DMS153 treated with DMSO at 0.1 percent for 48 hours (cell line): ENCODE measurements around the gene ITGA11.
A peak's percentile ranks its signal among the peaks of the same experiment; 100 is the strongest.

Experiments used
- DNase-seq: peaks from one replicate; lab custom pipeline; 2025; ENCODE audit not compliant: unreplicated experiment; lab: John Stamatoyannopoulos, UW

Gene ITGA11

DNA sequence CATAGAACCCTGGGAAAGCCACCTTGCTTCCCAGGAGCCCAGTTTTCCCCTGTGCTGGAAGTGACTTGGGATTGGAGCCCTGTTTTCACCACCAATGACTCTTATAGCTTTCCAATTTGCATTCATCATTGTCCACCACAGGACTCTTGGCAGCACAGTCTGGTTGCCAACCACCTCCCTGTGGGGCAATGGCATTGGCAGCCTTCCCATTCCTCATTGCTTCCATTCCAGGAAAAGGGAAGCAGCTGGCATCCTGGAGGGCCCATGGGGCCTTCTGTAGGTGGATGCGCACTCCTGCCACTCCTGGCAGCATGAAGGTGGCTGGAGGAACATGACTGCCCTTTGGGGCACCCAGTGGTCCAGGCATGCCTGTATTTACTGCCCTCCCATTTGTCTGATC, 96.7 kb downstream of the ITGA11 start:
- DNase-seq = peak; percentile 1

- no peak for DNase-seq
Measured at GRCh38 chr15:68334661-68335124, 97.3 kb downstream of the ITGA11 start.

DNA sequence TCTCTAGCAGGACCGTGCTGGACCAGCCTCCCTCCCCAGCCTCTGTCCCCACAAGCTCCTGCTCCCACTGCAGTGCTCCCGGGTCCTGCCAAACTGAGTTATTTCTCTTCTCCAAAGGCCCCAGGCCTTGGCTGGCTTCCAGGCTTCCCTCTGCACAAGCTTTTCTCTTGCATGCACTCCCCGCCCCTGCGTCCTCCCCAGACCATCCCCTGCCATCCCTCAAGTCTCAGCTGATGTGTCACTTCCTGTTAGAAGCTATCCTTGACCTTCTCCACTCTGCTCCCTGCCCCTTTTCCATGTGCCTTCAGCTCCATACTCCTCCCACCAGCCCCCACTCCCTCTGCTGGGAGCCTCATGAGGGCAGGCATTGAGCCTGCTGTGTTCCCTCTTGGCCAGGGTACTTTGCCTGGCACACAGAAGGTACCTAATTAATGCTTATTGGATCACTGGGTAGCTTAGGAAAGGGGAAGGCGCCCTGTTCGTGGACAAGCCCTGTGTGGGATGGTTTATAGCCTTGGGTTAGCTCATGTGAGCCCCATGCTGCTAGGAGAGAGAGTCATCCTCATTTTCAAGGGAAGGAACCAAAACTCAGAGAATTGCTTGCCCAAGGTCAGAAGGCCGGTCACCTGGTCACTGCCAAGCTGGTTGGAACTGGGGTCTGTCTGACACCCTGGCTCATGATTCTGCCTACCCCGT, 98.0 kb downstream of the ITGA11 start:
- DNase-seq = no peak

DNA sequence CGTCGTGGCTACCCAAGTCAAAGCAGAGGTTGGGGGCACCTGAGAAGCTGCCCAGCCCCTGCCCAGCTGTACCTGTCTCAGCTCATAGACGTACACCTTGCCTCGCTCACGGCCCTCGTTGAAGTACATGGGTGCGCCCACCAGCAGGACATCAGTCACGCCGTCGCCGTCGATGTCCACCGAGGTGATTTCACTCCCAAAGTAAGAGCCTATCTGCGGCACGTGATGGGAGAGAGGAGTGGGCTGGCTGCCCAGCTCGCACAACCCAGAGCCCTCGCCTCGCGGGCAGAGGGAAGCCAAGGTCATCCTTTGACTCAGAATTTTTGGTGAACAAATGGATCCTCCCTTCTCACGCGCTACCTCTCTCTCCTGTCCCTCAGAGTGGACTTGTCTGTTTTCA, 99.7 kb downstream of the ITGA11 start:
- no peak for DNase-seq

DNA sequence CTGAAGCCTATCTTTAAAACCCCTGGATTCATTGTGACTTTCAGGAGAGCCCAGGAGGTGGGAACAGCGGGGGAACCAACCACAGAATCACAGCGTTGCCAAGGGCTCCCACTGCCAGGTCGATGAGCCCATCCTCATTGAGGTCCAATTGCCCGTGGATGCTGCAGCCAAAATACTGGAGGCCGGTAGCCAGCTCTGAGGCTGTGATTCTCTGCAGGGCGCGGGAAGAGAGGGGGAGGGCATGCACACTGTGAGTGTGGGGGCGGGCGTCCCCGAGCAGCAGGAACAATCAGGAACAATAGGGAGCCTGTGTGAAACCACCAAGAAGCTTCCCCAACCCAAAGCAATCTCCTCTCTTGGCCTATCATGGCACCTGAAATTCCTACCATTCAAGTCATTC, 101.1 kb downstream of the ITGA11 start:
- DNase-seq = no peak

GRCh38 chr15:68330416-68330815, 101.5 kb downstream of the ITGA11 start:
- DNase-seq = no peak

DNA sequence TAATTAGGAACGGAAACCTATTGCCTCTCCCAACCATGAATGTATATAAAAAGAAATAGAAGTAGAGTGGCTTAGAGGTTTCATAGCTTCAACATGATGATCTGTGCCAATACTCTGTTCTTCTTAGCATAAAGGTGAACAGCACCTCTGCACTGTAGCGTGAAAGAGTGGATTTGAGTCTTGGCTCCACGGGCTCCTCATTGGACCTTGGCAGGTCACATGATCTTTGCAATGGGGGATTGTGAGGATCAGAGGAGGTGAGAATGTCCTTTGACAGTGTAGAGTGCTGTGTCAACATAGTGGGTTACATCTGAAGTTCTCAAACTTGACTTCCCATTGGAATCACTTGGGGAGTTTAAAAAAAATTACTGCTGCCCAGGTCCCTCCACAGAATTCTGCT, 103.0 kb downstream of the ITGA11 start:
- DNase-seq = no peak

DNA sequence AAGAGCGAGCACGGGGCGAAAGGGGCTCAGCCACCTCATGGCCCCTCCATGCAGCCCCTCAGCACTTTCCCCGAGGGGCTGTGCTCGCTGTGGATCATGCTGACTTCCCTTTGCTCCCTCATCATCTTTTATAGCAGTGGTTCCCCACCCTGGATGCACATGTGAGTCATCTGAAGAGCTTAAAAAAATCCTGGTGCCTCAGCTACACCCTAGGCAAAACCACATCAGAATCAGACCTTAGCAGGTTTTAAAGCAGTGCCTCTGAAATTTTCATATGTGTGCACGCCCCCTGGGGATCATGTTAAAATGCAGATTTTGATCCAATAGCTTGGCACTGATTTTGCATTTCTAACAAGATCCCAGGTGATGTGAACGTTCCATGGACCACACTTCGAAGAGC, 103.5 kb downstream of the ITGA11 start:
- no peak for DNase-seq

GRCh38 chr15:68326711-68327354, 105.1 kb downstream of the ITGA11 start:
- DNase-seq = no peak

- DNase-seq = no peak
Measured at GRCh38 chr15:68325726-68326125, 106.2 kb downstream of the ITGA11 start.

DNA sequence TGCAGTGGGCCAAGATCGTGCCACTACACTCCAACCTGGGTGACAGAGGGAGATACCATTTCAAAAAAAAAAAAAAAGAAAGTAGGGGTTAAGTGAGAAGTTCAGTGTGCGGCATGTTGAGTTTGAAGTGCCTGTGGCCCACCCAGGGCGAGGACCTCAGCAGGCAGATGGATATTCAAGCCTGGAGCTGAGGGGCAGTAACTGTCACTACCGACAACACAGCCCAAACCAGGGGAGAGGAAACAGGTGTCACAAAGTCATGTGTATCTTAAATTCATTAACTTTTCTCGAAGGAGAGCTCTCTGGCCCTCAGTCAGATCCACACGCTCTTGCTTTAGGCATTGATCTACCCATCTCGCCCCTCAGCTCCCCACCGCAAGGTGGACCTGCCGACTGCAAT, 109.2 kb downstream of the ITGA11 start:
- DNase-seq = no peak

DNA sequence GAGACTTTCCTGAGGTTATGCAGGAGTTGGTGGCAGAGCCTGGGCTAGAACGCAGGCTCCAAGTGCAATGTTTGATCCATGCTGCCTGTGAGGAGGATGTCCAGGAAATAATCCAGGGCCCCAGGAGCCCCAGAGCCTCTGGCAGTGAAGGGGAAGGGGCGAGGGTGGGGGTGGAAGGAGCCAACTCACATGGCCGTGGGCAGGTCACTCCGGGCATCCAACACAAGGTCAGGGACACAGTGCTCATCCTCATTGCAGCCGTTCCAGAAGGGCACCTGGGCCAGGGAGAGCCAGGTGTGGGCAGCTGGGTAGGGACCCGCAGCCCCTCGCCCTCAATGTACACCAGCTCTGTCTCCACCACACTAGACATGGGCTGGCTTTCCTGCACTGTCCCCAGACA, 110.7 kb downstream of the ITGA11 start:
- DNase-seq = no peak

- DNase-seq = no peak
Measured at GRCh38 chr15:68319997-68320396, 112.0 kb downstream of the ITGA11 start.

GRCh38 chr15:68318931-68319909, 112.7 kb downstream of the ITGA11 start:
- DNase-seq = no peak

GRCh38 chr15:68318008-68318835, 113.7 kb downstream of the ITGA11 start:
- DNase-seq = no peak

DNA sequence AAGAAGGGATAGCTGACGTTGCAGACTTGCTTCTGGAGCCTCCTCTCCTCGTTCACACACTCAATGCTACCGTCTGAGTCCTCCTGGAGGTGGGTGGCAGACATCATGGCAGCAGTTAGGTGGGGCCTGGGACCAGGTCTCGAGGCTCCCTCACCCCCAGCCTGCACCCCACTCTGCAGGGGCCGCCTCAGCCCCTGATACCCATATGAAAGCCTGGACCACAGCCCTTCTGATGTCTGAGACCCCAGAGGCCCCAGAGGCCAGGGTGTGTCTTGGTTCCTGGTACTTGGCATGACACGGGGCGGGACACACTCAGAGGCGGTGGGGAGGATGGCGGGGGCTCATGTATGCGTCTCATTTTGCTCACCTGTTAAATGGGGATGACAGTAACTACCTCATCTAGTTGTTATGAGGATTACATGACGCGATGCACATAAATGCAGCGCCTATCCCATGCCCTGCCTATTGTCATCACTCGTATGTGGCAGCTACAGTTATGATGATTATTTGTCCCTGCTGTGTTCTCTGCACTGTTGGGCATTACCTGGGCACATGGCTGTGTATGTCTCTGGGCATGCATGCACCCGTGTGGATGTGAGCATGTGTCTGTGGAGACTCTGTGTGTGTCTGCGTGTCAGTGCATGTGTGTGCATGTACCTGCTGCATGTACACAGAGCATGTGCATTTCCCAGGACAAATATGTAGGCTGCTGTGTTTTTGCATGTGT, 114.5 kb downstream of the ITGA11 start:
- no peak for DNase-seq

- DNase-seq = no peak
Measured at GRCh38 chr15:68316061-68316804, 115.7 kb downstream of the ITGA11 start.

DNA sequence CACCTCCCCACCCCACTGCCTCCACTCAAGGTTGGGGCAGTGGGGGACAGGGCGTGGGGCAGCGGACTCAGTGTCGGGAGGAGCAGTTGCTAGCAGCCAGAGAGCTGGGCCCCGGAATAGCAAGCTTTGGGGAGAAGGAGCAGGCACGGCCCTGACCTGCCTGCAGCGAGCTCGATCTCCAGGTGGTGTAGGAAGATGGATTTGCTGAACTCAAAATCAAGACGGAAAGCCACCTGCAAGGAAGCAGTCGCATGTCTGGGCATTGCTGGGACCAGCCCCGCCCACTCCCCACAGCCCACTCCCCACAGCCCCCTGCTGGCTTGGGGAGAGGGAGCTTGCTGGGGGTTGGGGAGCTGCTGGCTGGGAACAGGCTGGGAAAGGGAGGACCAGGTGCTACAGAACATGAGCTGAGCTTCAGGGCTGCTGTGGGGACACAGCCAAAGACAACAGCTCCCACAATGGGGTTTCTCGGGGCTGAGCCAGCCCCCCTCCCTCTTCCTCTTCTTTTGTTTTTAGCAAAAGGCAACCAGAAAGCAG, 116.4 kb downstream of the ITGA11 start:
- DNase-seq = no peak

- DNase-seq = no peak
Measured at GRCh38 chr15:68315035-68315434, 116.9 kb downstream of the ITGA11 start.
